Ovary (tissue), 3 donors: ENCODE measurements around the gene NPIPB2.

Experiments
- CTCF ChIP-seq, 3 donors: fragments of 450-650 bp in 2 of 3; fragments of 200-600 bp in 1 of 3; IDR thresholded peaks; one replicate each; pipeline versions ENCODE4 v1.5.1 to v1.8.0; 2016 to 2022; ENCODE audit warnings: antibody characterized with exemption in 3 of 3, mild to moderate bottlenecking in 1 of 3
- EP300 ChIP-seq: sonication (generic); formaldehyde crosslinking; IDR thresholded peaks from one replicate; pipeline ENCODE4 v1.6.1; 2017; ENCODE audit warnings: antibody characterized with exemption
- POLR2A ChIP-seq: fragments of 450-650 bp; IDR thresholded peaks from one replicate; pipeline ENCODE4 v1.6.1; 2017; ENCODE audit warnings: antibody characterized with exemption, mild to moderate bottlenecking, moderate library complexity
- donor health status: DM: no; HTN: no; CAD: no.

- no peak for TF ChIP-seq CTCF (IDR thresholded peaks at IDR 0.05)
- TF ChIP-seq POLR2A, result no peak
- no peak for TF ChIP-seq EP300
Observed at GRCh38 chr16:11988258-11988978, 46.6 kb upstream of the NPIPB2 start.
